Ureter (tissue), 1 donor: Measurements from ENCODE around the gene ZNF205. TPM values are rescaled to one million over a fixed set of nuclear protein-coding genes. Genes with fewer than 3 reads are reported as not detected.
A peak's percentile ranks its signal among the peaks of the same experiment; 100 is the strongest.
"Not testable (repeated sequence)": the region's sequence is repeated elsewhere in the genome, so short reads cannot be mapped to it uniquely, and the experiment has no call there.

Experiments
- DNase-seq: peaks from one replicate; pipeline ENCODE4 v3.0.0-alpha.2; 2020; ENCODE audit warnings: low spot score
- total RNA-seq: library from RNA; stranded (reverse); gene quantifications from one replicate; pipeline ENCODE4 v1.2.4, GENCODE V29; 2023
- donor health status: DM: yes; HTN: yes; CAD: no.

The ZNF205 gene
- total RNA-seq, 1 donor from 2014 or later = 8.2 TPM

- DNase-seq = no peak
Measured at GRCh38 chr16:3148256-3149192, 36.1 kb downstream of the ZNF205 start.

DNA sequence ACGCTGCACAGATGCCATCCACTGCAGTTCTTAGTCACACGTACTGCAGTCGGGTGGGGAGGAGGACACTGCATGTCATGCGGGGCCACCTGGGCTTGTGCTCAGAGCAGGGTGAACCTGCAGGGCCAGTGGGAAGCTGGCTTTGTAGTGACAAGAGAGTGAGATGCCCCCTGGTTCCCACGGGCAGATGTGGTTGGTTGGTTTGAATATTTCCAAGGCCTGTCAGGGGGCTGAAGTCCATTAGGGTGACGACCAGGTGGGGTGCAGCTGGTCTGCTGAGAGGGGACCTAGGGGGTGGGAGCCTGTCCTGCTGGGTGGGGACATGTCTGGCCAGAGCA, 36.8 kb downstream of the ZNF205 start:
- DNase-seq = no peak

- DNase-seq = peak; percentile 80
Measured at GRCh38 chr16:3149630-3150345, 37.4 kb downstream of the ZNF205 start.

DNA sequence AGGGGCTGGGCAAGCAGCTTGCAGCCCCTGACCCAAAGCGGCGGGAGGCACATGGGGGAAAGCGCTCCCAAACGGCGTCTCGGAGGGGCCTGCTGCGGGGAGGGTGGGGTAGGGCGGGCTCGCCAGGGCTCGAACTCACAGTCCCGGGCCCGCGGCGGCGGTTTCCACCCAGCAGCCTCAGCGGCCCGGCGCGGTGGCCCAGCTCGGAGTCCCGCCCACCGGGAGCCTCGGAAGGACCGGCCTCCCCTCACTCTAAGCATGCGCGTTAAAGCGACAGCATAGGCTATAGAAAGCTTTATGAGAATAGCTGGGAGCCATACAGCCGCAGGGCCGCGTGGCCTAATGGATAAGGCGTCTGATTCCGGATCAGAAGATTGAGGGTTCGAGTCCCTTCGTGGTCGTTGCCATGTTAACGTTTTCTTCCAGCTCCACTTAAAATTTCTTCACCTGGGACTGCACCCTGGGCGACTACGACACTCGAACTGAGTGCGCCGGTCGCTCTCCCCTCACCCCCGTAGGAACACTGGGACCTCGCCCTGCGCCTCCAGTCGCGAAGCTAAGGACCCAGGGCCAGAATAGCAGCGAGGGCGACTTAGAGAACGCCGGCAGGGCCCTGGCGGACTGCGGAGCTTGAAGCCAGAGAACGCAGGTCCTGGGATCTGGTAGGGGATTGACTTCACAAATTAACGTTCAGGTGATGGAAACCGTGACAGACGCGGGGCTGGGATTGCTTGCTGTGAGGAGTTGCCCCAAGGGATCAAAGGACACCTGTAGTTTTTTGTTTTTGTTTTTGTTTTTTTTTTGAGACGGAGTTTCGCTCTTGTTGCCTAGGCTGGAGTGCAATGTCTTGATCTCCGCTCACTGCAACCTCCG, 38.2 kb downstream of the ZNF205 start:
- DNase-seq = peak; percentile 98

GRCh38 chr16:3152027-3152276, 39.6 kb downstream of the ZNF205 start:
- no peak for DNase-seq

DNA sequence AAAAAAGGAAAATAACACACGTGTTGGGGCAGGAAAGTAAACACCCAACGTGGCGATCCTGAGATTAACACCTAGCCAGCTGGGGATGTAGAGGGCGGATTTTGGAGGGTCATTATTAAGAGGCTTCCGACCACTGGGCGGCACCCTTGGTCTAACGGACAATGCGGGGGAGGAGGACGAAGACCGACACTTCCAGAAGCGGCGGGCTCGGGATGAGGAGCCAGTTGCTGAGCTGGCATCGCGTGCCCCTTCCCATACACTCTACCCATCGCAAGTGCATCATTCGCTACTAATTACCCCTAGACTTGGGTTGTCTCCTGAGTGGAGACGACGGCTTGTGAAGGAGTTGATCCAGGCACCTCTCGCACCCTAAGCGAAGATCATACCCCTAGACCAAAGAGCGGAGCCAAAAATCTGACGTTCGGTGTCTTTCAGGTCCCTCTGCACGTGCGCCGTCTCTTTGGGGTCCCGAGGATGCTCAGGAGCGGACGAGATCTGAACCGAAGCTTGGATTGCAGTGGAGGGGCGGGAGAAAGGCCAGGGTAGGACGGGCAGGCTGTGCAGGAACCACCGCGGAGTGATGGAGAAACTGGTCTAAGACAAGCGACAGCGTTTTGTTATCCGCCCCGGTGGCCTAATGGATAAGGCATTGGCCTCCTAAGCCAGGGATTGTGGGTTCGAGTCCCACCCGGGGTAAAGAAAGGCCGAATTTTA, 40.0 kb downstream of the ZNF205 start:
- peak; percentile 92 for DNase-seq

DNA sequence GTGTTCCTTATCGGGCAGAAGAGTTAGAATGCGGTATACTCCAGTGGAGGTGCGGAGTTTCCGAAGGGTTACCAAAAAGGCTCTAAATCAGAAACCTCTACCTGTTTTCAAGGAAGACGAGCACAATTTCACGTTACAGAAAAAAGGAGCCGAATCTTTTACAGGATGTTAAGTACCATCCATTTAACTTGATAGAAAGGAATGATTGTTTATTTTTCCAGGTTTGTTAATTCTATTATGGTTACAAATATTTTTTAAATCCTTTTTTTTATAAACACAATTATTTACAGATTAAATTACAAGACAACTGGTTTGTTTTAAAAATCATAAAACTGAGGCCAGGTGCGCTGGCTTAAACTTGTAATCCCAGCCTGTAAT, 40.6 kb downstream of the ZNF205 start:
- no peak for DNase-seq

- DNase-seq = no peak
Measured at GRCh38 chr16:3155181-3155580, 42.8 kb downstream of the ZNF205 start.

DNA sequence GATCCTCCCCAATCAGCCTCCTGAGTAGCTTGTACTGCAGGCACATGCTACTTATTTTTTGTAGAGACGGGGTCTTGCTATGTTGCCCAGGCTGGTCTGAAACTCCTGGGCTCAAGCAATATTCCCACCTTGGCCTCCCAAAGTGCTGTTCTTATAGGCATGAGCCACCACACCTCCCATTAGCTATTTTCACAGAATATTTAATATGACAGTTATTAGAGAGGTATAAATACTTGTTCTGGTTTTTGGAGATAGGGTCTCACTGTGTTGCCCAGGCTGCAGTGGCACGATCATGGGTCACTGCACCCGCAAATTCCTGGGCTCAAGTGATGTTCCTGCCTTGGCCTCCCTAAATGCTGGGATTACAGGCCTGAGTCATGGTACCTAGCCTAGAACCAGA, 43.6 kb downstream of the ZNF205 start:
- DNase-seq = no peak

- peak; percentile 57 for DNase-seq
Measured at GRCh38 chr16:3157229-3158025, 45.0 kb downstream of the ZNF205 start.

GRCh38 chr16:3158026-3158509, 45.7 kb downstream of the ZNF205 start:
- no peak for DNase-seq

DNA sequence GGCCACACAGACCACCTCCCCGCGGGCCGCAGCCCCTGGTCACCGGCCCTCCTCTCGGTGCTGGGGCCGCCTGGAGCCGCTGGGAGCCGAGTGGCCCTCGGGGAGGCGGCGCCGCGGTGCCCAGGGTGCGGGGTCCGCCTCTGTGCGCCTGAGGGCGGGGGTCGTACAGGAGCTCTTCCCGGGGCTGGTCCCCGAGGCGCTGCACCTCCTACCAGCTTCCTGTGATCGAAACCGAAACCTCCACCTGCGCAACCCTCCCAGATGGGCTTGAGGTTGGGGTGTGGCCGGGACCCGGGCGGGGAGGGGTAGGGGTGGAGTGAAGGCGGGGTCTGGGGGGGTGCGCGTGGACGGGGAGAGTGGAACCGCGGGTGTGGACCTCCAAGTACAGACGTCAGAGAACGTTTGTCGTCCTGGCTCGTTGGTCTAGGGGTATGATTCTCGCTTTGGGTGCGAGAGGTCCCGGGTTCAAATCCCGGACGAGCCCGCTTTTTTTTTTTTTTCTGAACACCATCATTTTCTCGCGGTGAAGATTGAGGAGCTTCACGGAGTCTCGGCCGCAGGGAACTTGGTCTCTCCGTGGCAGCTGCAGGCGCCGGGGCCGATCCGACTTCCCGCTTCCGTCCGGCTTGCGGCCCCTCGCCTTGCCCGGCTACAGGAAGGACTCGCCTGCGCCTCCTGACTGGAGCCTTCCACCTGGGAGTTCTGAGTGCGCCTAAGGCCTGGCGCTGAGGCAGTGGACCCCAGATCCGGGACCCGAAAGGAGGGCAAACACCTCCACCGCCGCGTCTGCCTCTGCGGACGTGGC, 46.3 kb downstream of the ZNF205 start:
- DNase-seq = peak; percentile 94

DNA sequence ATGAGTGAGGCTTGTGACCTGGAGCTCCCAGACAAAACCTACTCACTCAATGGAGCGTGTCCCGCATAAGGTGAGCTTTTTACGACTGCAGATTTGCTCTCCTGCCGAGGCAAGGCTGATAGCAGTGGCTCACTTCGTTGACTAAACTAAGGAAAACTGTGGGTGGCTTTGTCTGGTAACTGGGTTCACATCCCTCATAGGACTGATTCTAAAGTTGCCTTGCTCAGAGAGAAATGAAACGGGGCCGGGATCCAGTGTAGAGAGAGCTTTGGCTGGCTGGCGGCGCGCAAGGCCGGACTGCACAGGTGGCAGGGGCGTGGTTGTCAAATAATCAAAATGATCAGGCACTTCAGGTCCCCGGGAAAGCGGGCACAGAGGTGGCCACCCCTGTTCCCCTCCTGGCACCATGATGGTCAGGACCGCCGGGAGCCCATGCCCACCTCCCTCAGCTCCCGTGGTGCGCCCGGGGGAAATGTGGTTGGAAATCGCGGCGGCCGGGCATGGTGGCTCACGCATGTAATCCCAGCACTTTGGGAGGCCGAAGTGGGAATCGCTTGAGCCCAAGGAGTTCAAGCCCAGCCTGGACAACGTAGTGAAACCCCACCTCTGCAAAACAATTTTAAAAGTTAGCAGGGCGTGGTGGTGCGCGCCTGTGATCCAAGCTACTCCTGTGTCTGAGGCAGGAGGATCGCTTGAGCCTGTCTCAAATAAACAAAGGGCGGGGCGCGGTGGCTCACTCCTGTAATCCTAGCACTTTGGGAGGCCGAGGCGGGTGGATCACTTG, 49.0 kb downstream of the ZNF205 start:
- DNase-seq = no peak

GRCh38 chr16:3164121-3164991, 52.0 kb downstream of the ZNF205 start:
- no peak for DNase-seq

DNA sequence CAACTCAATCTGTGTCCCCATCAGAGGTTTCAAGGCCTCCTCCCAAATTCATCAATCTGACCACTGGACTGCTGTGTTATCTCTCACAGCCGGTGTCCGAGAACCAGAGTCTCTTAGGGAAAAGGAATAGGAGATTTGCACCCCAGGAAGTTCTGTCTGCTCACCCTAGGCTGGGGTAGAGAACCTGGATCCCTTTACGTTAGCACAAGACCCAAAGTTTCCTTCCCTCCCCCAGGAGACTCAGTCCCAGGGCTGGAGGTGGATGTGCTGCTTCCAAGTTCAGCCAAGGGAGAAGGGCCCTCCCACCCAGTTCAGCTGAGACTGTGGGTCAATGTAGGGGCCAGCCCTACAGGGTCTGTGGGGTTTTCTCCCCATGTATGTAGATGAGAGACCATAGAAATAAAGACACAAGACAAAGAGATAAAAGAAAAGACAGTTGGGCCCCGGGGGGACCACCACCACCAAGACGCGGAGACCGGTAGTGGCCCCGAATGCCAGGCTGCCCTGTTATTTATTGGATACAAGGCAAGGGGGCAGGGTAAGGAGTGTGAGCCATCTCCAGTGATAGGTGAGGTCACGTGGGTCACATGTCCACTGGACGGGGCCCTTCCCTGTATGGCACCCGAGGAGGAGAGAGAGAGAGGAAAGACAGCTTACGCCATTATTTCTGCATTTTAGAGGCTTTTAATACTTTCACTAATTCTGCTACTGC, 52.9 kb downstream of the ZNF205 start:
- DNase-seq = no peak

DNA sequence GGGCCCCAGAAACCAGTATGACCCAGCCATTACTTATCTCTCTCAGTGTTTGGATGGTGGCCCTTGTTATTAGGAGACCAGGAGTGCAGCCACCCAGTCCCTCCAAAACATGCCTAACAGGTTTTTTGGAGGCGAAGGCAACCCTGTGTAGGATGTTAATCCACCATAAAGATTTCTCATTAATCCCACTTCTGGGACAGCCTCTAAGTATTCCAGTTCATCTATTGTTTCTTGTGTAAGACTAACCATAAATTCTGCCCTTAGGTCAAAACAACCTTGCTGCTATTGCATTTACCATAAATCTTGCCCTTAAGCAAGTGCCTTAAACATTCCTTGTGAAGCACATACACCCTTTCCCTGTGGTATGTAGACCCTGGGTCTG, 54.1 kb downstream of the ZNF205 start:
- no peak for DNase-seq

- not testable (repeated sequence) for DNase-seq
Measured at GRCh38 chr16:3168729-3169128, 56.3 kb downstream of the ZNF205 start.
